Activated CD4-positive, alpha-beta T cell treated with anti-CD3 and anti-CD28 coated beads, Interleukin-2, amount 10 ng/mL, durations not matched to agents 24 days and 14 days (primary cell): ENCODE results near the gene ELF5. TPM values are rescaled to one million over a fixed set of nuclear protein-coding genes. Genes with fewer than 3 reads are reported as not detected.
A peak's percentile ranks its signal among the peaks of the same experiment; 100 is the strongest.

ENCODE experiments used
- DNase-seq: peaks from one replicate; pipeline ENCODE4 v3.0.0; 2022
- H3K27ac Mint-ChIP-seq: one replicate; pipeline ENCODE4 v1.8.0; 2022; ENCODE audit warnings: mild to moderate bottlenecking, mixed read lengths
- H3K27me3 Mint-ChIP-seq: one replicate; pipeline ENCODE4 v1.8.0; 2022; ENCODE audit warnings: mixed read lengths
- H3K36me3 Mint-ChIP-seq: one replicate; pipeline ENCODE4 v1.8.0; 2022; ENCODE audit warnings: low read depth, mild to moderate bottlenecking, mixed read lengths
- H3K4me1 Mint-ChIP-seq: one replicate; pipeline ENCODE4 v1.8.0; 2021; ENCODE audit warnings: mixed read lengths
- H3K4me3 Mint-ChIP-seq: one replicate; pipeline ENCODE4 v1.8.0; 2022; ENCODE audit warnings: mild to moderate bottlenecking, moderate library complexity, mixed read lengths
- H3K9me3 Mint-ChIP-seq: one replicate; pipeline ENCODE4 v1.8.0; 2021; ENCODE audit warnings: mixed read lengths
- intact Hi-C: fragments of 100-400 bp; cut with micrococcal nuclease; formaldehyde crosslinking; loops from one replicate; pipeline ENCODE4 v1.15.1; 2023
- total RNA-seq: library from RNA; stranded (reverse); gene quantifications from 2 replicates; pipeline ENCODE4 v1.2.3, GENCODE V29; 2022

ELF5 gene
- total RNA-seq, 1 donor from 2014 or later = not detected

DNA sequence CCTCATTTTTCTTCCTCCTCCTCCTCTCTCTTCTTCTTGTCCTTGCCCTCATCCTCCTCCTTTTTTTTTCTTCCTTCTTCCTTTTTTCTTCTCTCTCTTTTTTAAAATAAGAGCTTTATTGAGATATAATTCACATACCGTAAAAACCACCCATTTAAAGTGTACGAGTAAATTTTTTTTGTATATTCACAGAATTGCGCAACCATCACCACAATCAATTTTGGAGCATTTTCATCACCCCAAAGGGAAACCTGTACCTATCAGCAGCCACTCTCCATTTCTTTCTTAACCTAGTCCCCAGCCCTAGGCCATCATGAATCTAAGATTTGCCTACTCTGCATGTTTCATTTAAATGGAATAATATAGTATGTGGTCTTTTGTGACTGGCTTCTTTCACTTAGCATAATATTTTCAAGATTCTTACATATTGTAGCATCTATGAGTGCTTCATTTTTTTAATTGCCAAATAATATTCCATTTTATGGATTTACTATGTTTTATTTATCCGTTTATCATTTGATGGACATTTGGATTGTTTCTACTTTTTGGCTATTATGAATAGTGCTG is 39.9 kb downstream of the ELF5 start:
- Mint-ChIP-seq H3K36me3 (no peaks in the 10 kb centered on the region), H3K27me3 (peaks cover 1% of the 10 kb centered on the region), H3K9me3 (no peaks in the 10 kb centered on the region), H3K4me3 (no peak overlapping the region), H3K4me1 (no peaks in the 10 kb centered on the region), H3K27ac (no peak overlapping the region)
- intact Hi-C loops = no loop called here
- no peak for DNase-seq

GRCh38 chr11:34468209-34468841 is 45.3 kb downstream of the ELF5 start:
- Mint-ChIP-seq H3K9me3 (peaks cover 8% of the 10 kb centered on the region), H3K27me3 (no peaks in the 10 kb centered on the region), H3K36me3 (peaks cover 38% of the 10 kb centered on the region), H3K4me1 (peaks cover 11% of the 10 kb centered on the region), H3K4me3 (no peak overlapping the region), H3K27ac (no peak overlapping the region)
- peak; percentile 82 for DNase-seq
- intact Hi-C loops = loop anchor here (2.0 to 10.0 kb wide), 2 partner anchors 110 to 294 kb away; partner anchors contain the start of gene ABTB2

DNA sequence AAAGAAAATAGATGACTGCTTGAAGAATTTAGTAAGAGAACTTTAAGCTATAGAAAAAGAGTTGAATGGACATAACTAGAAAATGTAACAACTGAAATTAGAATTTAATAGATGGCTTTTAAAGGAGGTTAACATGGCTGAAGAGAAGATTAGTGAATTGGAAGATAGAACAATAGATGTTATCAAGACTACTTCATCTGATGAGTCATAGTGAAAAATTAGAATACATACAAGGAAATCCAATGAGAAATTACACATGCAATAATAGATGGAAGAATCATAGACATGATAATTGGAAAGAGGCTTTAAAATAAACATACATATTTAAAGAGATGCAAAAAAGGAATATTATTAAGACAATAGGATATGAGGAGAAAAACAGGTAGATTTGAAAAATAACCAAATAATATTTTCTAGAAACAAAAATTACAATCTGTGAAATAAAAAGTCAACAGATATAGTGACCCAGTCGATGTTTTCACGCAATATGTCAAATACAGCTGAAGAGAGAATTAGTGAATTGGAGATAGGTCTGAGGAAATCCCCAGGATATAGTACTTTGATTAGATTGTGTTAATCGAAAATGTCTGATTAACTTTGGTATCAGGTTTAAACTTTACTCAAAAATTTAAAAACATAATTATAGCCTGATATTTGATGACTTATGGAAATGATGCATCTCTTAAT is 46.6 kb downstream of the ELF5 start:
- H3K27ac Mint-ChIP-seq = no peak overlapping the region
- peaks cover 11% of the 10 kb centered on the region for H3K4me1 Mint-ChIP-seq
- no peak overlapping the region for H3K4me3 Mint-ChIP-seq
- peaks cover 43% of the 10 kb centered on the region for H3K36me3 Mint-ChIP-seq
- no peak for DNase-seq
- intact Hi-C loops = loop anchor here (10.0 kb wide), 1 partner anchor 292 kb away; no protein-coding TSS in a partner anchor
- no peaks in the 10 kb centered on the region for H3K27me3 Mint-ChIP-seq
- H3K9me3 Mint-ChIP-seq = peaks cover 8% of the 10 kb centered on the region

DNA sequence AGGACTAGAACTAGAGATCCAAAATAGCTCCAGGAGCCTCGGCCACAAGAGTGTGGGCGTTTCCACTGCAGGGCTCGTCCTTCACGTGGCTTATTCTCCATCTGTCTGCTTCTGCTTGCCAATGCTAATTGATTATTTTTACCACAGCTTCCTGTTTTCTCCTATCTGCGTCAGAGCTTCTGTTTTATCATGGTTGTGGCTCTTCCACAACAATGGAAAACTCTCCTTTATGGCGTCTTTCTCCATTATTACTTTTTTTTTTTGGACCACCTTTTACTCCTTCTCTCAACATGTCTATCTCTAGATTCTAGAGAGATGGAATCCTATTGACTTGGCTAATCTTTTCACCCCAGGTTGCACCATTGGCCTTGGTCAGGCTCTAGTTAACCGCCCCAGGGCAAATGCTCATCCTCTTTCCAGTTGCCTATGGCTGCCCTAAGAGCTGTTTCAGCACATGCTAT is 49.0 kb downstream of the ELF5 start:
- H3K27ac Mint-ChIP-seq = no peak overlapping the region
- intact Hi-C loops = loop anchor here (10.0 kb wide), 1 partner anchor 290 kb away; no protein-coding TSS in a partner anchor
- H3K4me3 Mint-ChIP-seq = no peak overlapping the region
- peaks cover 8% of the 10 kb centered on the region for H3K9me3 Mint-ChIP-seq
- peaks cover 11% of the 10 kb centered on the region for H3K4me1 Mint-ChIP-seq
- DNase-seq = no peak
- peaks cover 47% of the 10 kb centered on the region for H3K36me3 Mint-ChIP-seq
- no peaks in the 10 kb centered on the region for H3K27me3 Mint-ChIP-seq

- Mint-ChIP-seq H3K36me3 (peaks cover 44% of the 10 kb centered on the region), H3K27ac (no peak overlapping the region), H3K27me3 (no peaks in the 10 kb centered on the region), H3K4me1 (peaks cover 11% of the 10 kb centered on the region), H3K9me3 (peaks cover 7% of the 10 kb centered on the region), H3K4me3 (no peak overlapping the region)
- intact Hi-C loops = loop anchor here (10.0 kb wide), 1 partner anchor 286 kb away; no protein-coding TSS in a partner anchor
- DNase-seq = no peak
These were observed 52.4 kb downstream of the ELF5 start for GRCh38 chr11:34461215-34461614.

DNA sequence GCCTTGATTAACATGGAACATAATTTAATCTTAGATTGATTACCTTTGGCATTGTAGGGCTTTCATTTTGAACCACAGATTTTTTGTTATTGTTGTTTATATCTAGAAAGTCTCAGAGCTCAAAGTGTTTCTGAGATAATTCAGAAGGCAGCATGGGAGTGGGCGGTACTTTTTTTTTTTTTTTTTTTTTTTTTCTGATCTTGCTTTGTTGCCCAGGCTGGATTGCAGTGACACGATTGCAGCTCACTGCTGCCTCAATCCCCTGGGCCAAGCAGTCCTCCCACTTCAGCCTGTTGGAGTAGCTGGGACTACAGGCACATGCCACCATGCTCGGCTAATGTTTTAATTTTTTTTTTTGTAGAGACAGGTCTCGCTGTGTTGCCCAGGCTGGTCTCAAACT is 53.3 kb downstream of the ELF5 start:
- H3K27ac Mint-ChIP-seq = no peak overlapping the region
- no peaks in the 10 kb centered on the region for H3K27me3 Mint-ChIP-seq
- H3K4me3 Mint-ChIP-seq = no peak overlapping the region
- H3K9me3 Mint-ChIP-seq = no peaks in the 10 kb centered on the region
- peaks cover 11% of the 10 kb centered on the region for H3K4me1 Mint-ChIP-seq
- intact Hi-C loops = loop anchor here (10.0 kb wide), 1 partner anchor 285 kb away; no protein-coding TSS in a partner anchor
- DNase-seq = no peak
- peaks cover 40% of the 10 kb centered on the region for H3K36me3 Mint-ChIP-seq

GRCh38 chr11:34459507-34460162 is 54.0 kb downstream of the ELF5 start:
- intact Hi-C loops = loop anchor here (10.0 kb wide), 1 partner anchor 285 kb away; no protein-coding TSS in a partner anchor
- H3K4me1 Mint-ChIP-seq = peaks cover 8% of the 10 kb centered on the region
- H3K27ac Mint-ChIP-seq = no peak overlapping the region
- peaks cover 40% of the 10 kb centered on the region for H3K36me3 Mint-ChIP-seq
- DNase-seq = no peak
- no peaks in the 10 kb centered on the region for H3K9me3 Mint-ChIP-seq
- H3K4me3 Mint-ChIP-seq = no peak overlapping the region
- H3K27me3 Mint-ChIP-seq = no peaks in the 10 kb centered on the region

DNA sequence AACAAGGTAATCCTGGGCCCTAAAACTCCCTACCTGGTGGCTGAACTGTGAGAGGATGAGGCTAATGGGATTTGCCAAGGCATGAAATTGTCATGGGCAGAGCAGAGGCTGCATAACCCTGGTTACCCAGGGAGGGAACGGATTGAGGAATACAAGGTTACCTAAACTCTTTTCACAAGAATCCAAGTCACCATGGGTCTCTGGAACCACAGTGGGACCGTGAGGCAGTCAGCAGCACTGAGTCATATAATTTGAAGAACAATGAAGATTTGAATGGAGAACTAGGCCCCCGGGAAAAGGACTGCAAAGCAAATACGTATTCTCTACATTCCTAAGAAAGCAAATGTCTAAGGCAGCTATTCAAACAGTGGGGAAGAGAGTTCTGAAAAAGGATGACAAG is 55.1 kb downstream of the ELF5 start:
- Mint-ChIP-seq H3K27ac (no peak overlapping the region), H3K4me3 (no peak overlapping the region), H3K27me3 (no peaks in the 10 kb centered on the region), H3K9me3 (no peaks in the 10 kb centered on the region), H3K4me1 (no peaks in the 10 kb centered on the region), H3K36me3 (peaks cover 33% of the 10 kb centered on the region)
- DNase-seq = no peak
- intact Hi-C loops = no loop called here

- Mint-ChIP-seq H3K27ac (no peak overlapping the region), H3K4me1 (no peaks in the 10 kb centered on the region), H3K27me3 (no peaks in the 10 kb centered on the region), H3K9me3 (no peaks in the 10 kb centered on the region), H3K36me3 (peaks cover 34% of the 10 kb centered on the region), H3K4me3 (no peak overlapping the region)
- DNase-seq = no peak
- intact Hi-C loops = no loop called here
These were observed 56.0 kb downstream of the ELF5 start for GRCh38 chr11:34457607-34458006.

DNA sequence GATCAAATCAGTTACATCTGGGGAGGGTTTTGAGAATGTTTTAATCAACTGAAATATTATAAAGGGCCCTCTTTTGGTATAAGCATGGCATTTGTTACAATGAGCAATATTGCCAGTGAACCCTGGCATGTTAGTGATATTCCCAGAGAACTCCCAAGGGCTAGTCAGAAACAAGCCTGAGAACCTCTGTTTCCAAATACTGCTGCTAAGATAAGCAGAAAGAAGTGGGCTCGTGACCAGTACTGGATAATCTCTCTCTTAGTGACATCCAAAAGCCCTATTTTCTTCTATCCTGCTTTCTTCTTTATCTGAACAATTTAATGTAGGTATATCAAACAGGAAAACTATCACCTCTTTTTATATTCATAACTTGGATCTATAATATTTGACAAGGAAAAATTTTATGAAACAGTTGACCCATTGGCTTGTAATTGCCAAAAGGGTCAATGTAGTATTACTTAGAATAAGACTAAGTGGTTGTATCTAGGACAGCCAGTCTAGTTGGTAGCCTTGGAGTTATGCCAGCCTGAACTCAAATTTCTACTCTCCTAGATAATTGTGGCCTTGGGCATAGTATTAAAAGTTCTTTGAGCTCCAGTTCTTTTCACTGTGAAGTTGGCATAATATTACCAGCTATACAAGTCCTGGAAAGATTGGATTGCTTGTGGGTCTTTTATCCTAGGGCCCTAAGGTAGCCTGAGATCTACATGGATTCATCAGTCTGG is 59.1 kb downstream of the ELF5 start:
- no peak for DNase-seq
- Mint-ChIP-seq H3K4me3 (no peak overlapping the region), H3K36me3 (peaks cover 30% of the 10 kb centered on the region), H3K27me3 (no peaks in the 10 kb centered on the region), H3K9me3 (no peaks in the 10 kb centered on the region), H3K27ac (no peak overlapping the region), H3K4me1 (no peaks in the 10 kb centered on the region)
- intact Hi-C loops = no loop called here

DNA sequence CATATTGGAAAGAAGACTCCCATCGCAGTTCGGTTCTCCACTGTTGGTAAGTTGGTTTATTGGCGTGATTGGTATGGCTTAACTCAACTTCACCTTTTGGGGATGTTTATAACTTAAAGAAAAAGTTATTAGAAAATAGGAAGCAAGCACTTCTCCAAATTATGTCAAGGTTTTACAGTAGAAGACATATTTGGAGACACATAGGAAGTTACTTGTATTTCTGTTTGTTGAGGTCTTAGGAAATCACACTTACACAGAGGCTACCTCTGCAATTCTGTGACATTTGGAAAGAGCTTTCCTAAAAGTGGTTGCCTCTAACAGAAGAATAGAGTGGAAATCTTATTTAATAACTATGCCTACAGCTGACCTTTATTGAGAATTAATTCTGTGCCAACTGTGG is 62.5 kb downstream of the ELF5 start:
- Mint-ChIP-seq H3K4me1 (peaks cover 12% of the 10 kb centered on the region), H3K36me3 (peaks cover 17% of the 10 kb centered on the region), H3K27me3 (no peaks in the 10 kb centered on the region), H3K4me3 (no peak overlapping the region), H3K9me3 (no peaks in the 10 kb centered on the region), H3K27ac (no peak overlapping the region)
- DNase-seq = no peak
- intact Hi-C loops = no loop called here

GRCh38 chr11:34449013-34449412 is 64.6 kb downstream of the ELF5 start:
- no peak overlapping the region for H3K27ac Mint-ChIP-seq
- peaks cover 15% of the 10 kb centered on the region for H3K4me1 Mint-ChIP-seq
- H3K9me3 Mint-ChIP-seq = no peaks in the 10 kb centered on the region
- intact Hi-C loops = no loop called here
- DNase-seq = no peak
- H3K4me3 Mint-ChIP-seq = peak overlapping the region; percentile 15
- H3K36me3 Mint-ChIP-seq = peaks cover 11% of the 10 kb centered on the region
- H3K27me3 Mint-ChIP-seq = no peaks in the 10 kb centered on the region

DNA sequence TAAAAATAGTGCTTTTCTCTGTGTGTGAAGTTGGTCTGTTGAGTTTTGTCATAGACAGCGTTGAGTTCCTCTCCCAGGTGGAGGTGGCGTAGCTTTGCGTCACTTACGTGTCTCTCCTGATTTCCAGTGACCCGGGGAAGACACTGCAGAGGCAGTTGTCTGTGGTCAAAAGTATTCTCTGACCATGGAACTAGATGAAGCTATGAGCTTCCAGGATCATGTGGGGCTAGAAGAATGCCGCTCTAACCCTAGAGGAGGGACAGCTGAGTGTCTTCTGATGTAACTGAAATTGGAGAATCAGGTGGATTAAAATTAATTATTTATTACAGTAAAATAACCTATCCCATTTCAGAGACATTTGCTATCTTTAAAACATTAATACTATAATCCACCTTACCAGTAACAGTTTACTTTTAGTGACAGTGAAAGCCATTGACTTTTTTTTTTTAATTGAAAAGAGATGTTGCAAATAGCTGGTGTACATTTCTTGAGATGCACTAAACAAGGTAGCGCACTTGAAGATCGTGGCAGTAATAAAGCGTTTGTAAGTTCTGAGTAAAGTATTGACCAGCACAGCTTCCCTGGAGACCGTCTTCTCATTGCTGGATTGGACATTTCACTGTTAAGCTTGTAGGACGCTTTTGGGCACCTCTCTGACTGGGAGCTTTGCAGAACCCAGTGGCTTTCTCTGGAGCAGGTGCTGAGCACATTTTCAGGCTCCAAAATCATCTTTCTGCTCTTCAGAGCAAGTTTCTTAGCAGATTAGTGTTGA is 65.2 kb downstream of the ELF5 start:
- H3K4me1 Mint-ChIP-seq = peaks cover 16% of the 10 kb centered on the region
- DNase-seq = no peak
- H3K4me3 Mint-ChIP-seq = no peak overlapping the region
- no peaks in the 10 kb centered on the region for H3K9me3 Mint-ChIP-seq
- H3K36me3 Mint-ChIP-seq = peaks cover 7% of the 10 kb centered on the region
- H3K27me3 Mint-ChIP-seq = no peaks in the 10 kb centered on the region
- intact Hi-C loops = no loop called here
- H3K27ac Mint-ChIP-seq = no peak overlapping the region
